Gastroesophageal sphincter (tissue), 3 donors: ENCODE data around the gene BCL2A1.

Experiments
- EP300 ChIP-seq: sonication (generic); formaldehyde crosslinking; IDR thresholded peaks from one replicate; pipeline ENCODE4 v1.6.1; 2017; ENCODE audit warnings: antibody characterized with exemption, mild to moderate bottlenecking
- TF ChIP-seq, protein P1 (sequence below), 4 experiments: fragments of 200-600 bp in 2 of 4; fragments of 450-650 bp in 2 of 4; sonication (generic) in 1 of 4; IDR thresholded peaks; one replicate each; pipeline ENCODE4 v1.5.1; 2017 to 2019; ENCODE audit warnings: antibody characterized with exemption in 4 of 4, mild to moderate bottlenecking in 2 of 4, moderate library complexity in 2 of 4

DNA sequence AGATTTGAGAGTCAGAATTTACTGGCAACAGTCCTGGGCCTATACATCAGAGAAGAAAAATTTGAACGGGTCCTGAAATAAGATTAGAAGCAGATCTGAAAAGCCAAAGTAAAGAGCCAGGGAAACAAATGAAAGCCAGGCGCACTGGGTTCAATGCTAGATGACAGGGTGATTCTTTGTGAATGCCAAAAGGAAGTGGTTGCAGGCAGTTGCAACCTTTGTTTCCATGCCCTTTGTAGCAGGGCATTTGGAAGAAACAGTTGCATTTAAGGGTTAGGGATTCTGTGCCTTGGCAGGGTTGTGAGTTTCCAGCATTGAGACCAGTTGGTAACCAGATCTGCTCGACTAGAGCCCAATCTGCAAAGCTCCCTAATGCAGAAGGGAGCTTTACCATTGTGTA, 37.8 kb downstream of the BCL2A1 start:
- TF ChIP-seq, protein P1, sequence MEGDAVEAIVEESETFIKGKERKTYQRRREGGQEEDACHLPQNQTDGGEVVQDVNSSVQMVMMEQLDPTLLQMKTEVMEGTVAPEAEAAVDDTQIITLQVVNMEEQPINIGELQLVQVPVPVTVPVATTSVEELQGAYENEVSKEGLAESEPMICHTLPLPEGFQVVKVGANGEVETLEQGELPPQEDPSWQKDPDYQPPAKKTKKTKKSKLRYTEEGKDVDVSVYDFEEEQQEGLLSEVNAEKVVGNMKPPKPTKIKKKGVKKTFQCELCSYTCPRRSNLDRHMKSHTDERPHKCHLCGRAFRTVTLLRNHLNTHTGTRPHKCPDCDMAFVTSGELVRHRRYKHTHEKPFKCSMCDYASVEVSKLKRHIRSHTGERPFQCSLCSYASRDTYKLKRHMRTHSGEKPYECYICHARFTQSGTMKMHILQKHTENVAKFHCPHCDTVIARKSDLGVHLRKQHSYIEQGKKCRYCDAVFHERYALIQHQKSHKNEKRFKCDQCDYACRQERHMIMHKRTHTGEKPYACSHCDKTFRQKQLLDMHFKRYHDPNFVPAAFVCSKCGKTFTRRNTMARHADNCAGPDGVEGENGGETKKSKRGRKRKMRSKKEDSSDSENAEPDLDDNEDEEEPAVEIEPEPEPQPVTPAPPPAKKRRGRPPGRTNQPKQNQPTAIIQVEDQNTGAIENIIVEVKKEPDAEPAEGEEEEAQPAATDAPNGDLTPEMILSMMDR (IDR thresholded peaks at IDR 0.05): no peak
- no peak for TF ChIP-seq EP300
